HG03432 (cell line): ENCODE results near the gene FBXW4.
A peak's percentile ranks its signal among the peaks of the same experiment; 100 is the strongest.
"Not testable (repeated sequence)": the region's sequence is repeated elsewhere in the genome, so short reads cannot be mapped to it uniquely, and the experiment has no call there.

ENCODE experiments used
- ATAC-seq: cut with Tn5 transposase; IDR thresholded peaks from one replicate; pipeline ENCODE4 v1.9.1; 2021; ENCODE audit warnings: mild to moderate bottlenecking, moderate library complexity; ENCODE audit not compliant: unreplicated experiment

FBXW4 gene

GRCh38 chr10:101618871-101619270 is 76.1 kb downstream of the FBXW4 start:
- ATAC-seq: no peak

DNA sequence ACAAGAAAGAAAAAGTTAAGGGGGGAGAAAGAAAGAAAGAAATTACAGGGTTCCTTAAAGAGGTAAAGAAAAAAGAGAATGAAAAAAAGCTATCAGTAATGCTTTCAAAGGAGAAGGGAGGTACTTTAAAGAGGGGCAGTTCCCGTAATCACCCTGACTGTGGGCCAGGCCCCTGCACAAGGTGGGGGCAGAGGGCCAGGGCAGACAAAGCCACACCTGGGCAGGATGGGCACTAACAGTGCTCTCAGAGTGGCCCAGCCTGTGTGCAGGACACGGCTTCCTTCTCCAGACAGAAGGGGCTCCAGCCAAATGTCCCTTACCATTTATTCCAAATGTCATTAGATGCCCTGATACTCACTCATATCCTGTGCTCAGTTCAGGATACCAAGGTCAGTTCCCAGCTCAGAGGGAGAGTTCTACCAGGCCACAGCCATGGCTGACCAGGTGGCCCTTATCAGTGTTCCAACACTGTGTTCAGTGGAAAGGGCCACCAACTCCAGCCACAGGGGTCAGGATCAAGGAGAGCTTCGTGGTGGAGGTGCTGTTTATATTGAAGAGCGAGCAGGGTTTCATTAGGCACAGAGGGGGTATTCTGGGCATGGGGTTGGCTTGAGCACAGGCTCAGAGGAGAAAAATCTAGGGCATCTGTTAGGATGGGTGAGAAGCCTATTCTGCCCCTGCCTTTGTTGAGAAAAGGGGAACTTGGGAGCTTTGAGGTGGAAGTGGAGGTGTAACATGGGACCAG is 77.0 kb downstream of the FBXW4 start:
- ATAC-seq: peak; percentile 35

DNA sequence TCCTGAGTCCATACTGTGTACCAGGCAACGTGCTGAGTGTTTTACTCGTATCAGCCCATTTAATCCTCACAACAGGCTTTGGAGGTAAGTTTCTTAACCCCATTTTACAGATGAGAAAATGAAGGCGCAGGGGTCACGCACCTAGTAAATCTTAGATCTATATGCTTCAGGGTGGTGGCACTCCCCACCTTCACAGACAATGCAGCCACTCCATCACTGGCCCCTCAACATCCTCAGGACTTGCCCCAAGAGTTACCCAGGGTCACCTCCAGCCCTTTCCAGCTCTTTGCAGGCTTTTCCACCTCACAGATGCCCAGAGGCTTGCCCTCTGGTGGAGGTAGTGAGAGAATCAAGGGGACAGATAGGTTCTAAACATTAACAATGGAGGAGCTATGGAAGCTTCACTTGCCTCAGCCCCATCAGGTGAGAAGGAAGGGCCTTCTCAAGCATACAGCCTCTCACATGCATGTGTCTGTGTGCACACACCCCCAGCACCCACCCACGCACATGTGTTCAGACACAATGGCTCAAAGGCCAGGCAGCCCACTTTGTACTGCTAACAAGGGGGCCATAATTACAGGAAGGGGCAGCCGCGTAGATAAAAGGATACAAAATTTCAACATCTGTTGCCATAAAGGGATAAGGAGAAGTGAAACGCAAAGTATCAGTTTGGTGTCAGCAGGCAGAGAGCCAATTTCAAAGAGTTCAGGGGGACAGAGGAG is 77.7 kb downstream of the FBXW4 start:
- ATAC-seq: peak; percentile 62

DNA sequence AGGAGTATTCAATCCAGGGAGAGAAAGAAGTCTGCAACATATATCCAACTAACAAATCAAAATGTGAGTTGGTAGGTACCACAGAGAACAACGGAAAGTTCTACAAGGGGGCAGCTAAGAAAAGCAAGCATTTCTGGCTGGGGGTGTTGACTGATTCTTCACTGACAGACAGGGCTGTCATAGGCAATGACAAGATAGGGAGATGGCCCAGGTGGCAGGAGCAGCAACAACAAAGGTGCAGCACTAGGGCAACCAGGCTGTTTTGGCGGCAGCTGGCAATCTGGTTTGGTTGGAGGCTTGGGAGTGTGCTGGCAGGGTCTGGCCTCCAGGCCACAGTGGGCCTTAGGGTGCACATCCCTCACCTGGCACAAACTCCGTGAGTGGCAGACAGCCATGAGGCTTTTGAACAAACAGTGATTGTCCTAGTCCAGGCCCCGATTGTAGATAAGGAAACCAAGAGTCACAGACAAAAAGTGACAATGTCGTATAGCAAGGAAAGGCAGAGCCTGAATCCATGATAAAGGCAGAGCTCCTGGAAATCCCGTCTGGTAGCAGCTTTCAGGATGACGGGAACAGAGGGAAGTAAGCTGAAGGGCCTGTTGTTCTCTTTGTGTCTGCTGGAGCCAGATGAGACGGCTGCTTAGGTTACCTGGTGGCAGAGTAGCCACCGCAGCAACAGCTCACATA is 78.4 kb downstream of the FBXW4 start:
- ATAC-seq: no peak

GRCh38 chr10:101615525-101616116 is 79.3 kb downstream of the FBXW4 start:
- no peak for ATAC-seq

- ATAC-seq: no peak
Measured at GRCh38 chr10:101614663-101615524, 80.1 kb downstream of the FBXW4 start.

GRCh38 chr10:101613646-101614045 is 81.3 kb downstream of the FBXW4 start:
- no peak for ATAC-seq

DNA sequence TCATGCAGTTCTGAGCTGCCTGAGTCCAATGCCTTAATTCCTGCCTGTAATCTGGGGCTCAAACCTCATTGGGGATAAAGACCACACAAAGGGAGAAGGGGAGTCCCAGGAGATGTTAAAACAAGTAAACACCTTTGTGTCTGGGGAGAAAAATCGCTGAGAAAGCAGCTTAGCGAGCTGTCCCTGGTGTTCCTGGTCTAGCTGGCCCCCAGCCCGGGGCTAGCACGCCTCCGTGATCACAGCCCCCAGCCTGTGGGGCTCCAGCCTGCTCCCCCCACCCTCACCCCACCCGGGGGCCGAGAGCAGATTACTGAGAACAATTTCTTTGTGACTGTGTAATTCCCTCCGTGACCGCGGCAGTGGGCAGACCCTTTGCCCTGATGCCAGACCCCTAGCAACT is 82.1 kb downstream of the FBXW4 start:
- ATAC-seq: no peak

DNA sequence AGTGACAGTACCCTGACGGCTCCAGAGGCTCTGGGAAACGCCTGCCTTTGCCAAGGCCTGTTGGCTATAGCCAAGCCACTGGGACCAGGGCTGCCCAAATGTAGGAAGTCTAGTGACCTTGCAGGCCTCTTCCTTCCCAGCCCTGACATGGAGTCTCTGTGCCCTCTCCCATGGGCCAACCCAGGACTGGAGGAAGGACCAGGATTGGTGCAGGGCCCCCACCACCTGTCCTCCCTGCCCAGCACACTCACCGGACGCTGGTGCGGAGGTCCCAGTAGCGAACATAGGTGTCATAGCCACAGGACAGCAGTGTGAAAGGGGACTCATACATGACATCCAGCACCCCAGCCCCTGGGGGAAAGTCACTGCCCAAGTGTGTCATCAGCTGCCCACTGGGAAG is 82.9 kb downstream of the FBXW4 start:
- ATAC-seq: no peak

DNA sequence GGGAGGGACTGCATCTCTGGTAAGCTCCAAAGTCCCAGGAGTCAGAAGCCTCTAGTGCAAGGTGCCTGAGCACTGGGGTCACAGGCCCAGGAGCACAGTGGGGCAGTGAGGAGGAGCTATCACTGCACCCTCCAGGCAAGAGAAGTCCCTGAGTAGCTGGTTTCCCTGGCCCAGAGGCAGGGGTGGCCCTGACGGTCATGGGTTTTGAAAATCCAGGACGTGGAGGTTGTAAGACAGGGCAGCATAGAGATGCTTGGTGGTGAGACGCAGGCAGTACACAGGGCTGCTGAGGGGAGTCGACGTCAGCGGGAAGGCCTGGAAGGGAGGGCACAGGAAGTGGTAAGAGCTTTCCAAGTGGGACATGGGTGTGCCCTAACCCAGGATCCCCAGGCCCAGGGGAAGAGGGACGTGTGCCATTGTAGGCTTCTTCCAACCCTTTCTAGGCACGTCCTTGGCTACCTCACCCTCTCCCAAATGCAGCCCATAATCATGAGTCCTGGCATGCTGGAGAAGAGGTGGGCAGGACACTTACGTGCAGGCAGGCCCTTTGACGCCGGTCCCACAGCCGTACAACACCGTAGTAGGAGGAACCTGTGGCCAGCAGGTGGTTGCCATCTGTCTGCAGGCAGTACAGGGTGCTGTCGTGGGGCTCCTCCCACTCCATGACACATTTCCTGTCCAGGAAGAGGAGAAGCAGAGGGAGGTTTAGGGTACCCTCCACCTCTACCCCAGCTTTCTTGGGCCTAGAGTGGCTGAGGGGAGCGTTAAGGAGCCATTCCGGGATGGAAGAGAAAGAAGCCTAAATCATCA is 83.7 kb downstream of the FBXW4 start:
- ATAC-seq: no peak

DNA sequence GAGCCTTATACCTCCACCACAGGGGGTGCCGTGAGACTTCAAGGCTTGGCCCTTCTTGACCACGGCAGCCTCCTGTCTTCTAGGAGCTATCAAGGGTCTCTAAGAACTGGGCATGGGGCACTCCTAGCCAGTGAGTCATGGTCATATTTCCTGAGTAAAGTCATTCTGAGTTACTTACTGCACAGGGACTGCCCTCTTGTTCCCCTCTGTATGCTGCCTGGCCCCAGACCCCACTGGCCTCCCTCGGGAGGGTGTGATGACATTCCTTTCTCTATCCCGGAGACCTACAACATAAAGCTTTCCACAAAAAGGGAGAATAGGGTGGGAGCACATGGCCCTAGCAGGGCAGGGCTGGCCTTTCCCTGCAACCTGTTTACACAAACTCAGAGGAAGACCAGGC is 85.5 kb downstream of the FBXW4 start:
- ATAC-seq: no peak

GRCh38 chr10:101607124-101607523 is 87.8 kb downstream of the FBXW4 start:
- ATAC-seq: no peak

- peak; percentile 64 for ATAC-seq
Measured at GRCh38 chr10:101602761-101603398, 92.1 kb downstream of the FBXW4 start.

DNA sequence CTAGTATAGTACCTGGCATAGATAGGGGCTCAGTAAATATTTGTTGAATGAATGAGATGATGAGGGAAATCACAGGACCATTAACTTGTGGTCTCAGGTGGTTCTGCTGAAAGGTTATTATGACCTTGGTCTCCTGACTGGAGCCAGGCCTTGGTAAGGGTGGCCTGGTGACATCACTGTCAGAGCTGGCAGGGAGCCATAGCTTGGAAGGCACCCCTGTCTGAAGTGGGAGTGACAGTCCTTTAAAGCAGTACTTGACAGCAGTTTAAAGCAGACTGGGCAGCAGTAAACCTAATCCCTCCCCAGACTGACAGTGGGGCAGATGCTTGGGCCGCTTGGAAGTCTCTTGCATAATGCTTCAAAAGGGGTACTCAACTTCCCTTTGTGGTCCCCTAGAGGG is 93.4 kb downstream of the FBXW4 start:
- ATAC-seq: no peak

- ATAC-seq: no peak
Measured at GRCh38 chr10:101597091-101597900, 97.7 kb downstream of the FBXW4 start.

DNA sequence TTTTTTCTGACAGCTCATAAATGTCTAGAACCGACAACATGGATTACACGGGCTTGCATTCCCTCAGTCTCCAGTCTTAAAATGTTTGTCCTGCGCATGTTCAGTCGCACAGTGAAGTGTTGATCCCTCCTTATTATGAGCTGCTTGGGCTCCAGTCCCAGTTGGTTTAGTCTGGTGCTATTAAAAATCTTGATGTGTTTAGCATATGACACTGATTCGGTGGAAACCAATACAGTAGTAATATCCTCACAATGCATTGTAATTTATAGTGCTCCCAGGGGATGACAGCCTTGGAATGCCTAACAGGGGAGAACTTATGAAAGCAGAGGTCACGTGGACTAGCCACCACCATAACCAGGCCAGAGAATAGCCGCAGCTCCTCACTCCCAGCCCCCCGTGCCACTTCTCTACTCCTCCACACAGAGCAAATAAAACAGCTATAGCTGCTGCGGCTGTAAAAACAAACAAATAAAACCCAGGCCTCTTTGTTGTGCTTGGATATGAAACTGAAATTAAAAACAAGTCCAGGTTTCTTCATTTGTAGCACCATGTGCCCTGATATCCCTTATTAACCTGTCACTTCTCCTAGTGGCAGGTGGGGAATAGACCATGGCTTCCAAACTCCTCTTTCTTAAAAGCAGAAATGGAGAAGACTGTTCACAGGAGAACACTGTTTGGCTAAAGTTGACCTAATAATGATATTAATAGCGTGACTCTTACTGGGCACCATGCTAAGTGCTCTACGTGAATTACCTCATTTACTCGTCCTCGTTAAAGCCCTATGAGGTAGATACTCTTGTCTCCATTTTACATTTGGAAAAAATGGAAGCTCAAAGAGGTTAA is 99.2 kb downstream of the FBXW4 start:
- ATAC-seq: no peak

DNA sequence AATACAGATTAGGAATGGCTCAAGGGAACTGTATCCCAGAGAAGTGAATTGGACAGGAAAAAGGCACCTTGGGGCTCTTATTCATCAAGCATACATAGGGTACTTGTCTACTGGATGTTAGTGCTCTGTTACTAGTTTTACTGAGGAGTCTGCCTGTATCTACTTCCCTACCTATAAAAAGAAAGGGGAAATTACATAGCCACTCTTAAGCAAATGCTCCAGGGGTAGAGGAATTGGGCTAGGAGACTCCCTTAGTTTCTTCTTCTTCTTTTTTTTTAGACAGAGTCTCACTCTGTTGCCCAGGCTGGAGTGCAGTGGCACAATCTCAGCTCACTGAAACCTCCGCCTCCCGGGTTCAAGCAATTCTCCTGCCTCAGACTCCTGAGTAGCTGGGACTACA is 101.6 kb downstream of the FBXW4 start:
- ATAC-seq: not testable (repeated sequence)

DNA sequence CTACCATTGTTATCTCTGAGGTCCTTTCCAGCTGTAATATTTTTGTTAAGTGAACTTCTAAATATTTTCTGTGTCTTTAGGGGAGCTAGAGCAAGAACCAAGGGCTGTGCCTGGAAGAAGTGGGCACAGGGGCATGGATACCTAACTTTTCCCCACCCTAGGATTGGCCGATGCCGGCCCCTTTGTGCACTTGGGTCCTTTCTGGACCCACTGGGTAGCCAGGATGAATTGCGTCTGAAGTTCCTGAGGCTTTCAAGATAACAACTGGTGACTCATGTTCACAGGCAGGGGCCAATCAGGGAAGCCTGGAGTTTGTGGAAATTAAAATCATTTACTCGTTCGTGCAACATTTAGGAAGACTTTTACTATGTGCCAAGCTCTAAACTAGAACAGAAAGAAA is 106.1 kb downstream of the FBXW4 start:
- ATAC-seq: no peak
